ENCODE measurements around the gene ZGRF1.

DNA sequence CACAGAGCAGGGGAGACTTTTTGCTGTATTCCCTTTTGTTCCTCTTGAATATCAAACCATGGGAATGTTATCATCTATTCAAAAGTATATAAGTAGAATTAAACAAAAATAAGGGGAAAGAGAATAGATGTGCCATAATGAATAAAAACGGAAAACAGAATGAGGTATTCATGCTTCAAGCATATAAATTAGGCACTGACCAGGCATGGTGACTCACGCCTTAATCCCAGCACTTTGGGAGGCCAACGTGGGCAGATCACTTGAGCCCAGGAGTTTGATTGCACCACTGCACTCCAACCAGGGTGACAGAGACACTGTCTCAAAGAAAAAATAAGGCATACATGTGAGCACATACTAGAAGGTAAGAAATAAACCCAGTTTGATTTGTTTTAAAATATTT lies 104.4 kb downstream of the ZGRF1 start:
- TF ChIP-seq EZH2phosphoT487 (IDR thresholded peaks at IDR 0.05; ENCODE audit: insufficient read depth, low read depth) (no peak), EZH2 (IDR thresholded peaks at IDR 0.05; ENCODE audit: insufficient read depth, poor library complexity, severe bottlenecking) (no peak)
